Frontal cortex (tissue), 4 donors: Measurements from ENCODE around the gene SMAP2. TPM values are rescaled to one million over a fixed set of nuclear protein-coding genes. Genes with fewer than 3 reads are reported as not detected.
"Not testable (repeated sequence)": the region's sequence is repeated elsewhere in the genome, so short reads cannot be mapped to it uniquely, and the experiment has no call there.

Source experiments
- DNase-seq, 2 donors: peaks; one replicate each; pipeline ENCODE4 v3.0.0; 2012; ENCODE audit warnings: low spot score in 2 of 2
- FAIRE-seq: peaks from 2 replicates; lab custom pipeline; 2012; peaks lifted over from hg19 to GRCh38; lab: Jason Lieb, UNC
- total RNA-seq: library from RNA; depleted of rRNA; stranded (reverse); fragments of >200 nt; gene quantifications from one replicate; pipeline ENCODE4 v1.2.3, GENCODE V29; 2014
- donor health status: control.
- donor health status: control.
- donor health status: control.

Gene SMAP2
- total RNA-seq, 1 donor from 2014 or later, result 28.1 TPM

DNA sequence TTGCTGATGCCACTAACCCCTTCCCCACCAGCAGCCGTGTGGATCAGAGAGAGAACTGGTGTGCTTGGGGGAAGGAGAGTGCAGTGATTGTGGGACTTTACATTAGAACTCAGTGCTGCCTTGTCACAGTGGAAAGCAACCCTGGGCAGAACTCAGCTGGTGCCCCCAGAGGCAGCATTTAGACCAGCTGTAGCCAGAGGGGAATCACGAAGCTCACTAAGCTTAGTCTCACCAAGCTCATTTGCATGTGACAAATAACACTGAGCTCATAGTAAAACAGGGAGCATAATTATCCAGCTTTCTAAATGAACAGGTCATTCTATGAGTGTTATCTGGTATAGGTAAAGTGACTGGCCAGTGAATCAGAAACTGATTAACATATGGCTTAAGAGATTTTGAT is 9.8 kb upstream of the SMAP2 start:
- no peak for DNase-seq

GRCh38 chr1:40371707-40372258 is 1.7 kb upstream of the SMAP2 start:
- FAIRE-seq, result no peak
- no peak for DNase-seq

More for the DNA sequence above, 9.8 kb upstream of the SMAP2 start:
- no peak for FAIRE-seq

DNA sequence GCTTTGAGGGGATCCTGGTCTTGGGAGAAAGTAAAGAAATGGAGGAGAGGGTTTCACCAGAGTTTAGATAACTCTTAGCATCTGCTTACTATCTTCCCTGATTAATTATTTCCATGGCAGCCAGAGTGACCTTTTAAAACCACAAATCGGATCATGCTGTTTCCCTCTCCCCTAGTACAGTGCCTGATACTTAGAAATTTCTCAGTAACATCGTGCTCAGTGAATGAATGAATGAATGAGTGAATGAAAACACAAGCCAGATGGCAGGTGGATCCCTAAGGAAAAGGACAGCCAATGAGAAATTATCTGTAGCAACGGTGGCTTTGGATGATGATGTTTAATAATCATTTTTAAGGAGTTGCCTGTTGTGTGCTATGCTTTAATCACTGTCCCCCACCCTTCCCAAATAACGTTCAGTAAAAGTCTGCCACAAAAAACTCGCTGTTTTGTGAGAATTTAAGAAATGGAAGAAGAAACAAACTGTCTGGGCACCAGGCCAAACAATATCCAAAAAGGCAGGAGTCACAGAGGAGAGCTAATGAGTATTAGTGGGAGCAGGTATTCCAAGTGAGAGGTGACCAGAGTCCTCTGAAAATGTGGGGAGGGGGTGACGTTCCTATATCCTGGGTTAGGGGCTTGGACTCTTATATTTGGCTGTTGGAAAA is 737 bp upstream of the SMAP2 start:
- FAIRE-seq, result no peak
- DNase-seq, result no peak

DNA sequence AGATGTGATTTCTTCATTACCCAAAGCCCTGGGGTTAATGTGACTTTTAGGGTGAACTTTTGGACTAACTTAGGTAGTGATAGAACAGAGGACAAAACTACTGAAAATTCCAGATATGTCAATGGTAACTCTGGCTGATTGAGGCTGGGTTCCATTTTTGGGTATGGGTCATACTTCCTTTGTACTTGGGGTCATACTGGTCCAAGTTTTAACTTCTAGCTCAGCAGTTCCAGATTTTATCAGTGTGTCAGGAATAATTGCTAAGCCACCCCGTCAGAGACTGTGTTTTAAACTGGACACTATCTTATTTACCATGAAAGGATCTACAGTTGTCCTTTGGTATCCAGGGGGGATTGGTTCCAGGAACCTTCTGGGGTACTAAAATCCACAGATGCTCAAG is 4.0 kb downstream of the SMAP2 start:
- FAIRE-seq, result no peak

DNA sequence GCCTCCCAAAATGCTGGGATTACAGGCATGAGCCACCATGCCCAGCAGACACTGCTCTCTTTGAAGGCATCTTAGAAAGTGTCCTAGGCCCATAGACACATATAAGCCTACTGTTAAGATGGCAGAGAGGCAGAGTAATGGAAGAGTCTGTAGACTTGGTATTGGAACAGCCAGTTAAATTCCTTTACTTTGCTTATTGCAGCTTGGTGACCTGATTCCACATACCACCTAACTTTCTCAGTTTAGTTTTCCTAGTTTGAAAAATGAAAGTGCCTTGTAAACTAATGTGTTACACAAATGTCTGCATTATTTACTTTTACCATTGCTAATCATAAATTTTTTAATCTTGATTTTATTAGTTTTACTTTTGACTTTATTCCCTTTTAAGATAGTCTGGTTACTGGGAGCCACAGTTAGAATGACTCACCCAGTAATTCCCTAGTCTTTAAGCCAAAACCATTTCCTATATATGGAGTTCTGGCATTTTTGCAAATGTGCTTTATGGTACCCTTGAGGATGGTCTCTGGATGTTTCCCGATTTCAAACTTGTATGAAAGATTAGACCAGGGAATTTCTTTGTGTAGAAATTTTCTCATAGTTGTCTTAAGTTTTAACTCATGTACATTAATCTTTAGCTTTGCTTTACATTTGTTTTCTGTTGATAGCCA is 6.4 kb downstream of the SMAP2 start:
- FAIRE-seq (no peak), DNase-seq (no peak)

More for the DNA sequence above, 4.0 kb downstream of the SMAP2 start:
- DNase-seq, result no peak

- no peak for DNase-seq
- FAIRE-seq, result no peak
Measured at GRCh38 chr1:40380817-40381216, 7.3 kb downstream of the SMAP2 start.

- DNase-seq (no peak), FAIRE-seq (no peak)
Measured at GRCh38 chr1:40381268-40382107, 8.0 kb downstream of the SMAP2 start.

- FAIRE-seq (no peak), DNase-seq (no peak)
Measured at GRCh38 chr1:40382108-40382460, 8.6 kb downstream of the SMAP2 start.

DNA sequence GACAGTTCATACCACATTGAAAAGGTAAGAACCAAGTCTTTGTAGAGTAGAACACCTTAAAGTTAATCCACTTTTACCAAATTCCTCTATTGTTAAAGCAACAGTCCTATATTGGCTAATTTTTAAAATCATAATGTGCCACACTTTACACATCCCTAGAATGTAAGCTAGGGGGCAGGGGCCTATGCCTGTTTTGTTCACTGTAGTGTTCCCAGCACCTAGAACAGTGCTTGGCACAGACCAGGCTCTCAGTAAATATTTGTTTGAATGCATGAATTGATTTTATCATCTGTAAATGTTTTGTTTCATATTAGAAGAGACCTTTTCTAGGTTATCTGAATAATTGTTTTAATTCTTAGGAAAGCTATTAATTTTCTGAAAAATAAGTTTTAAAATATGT is 9.1 kb downstream of the SMAP2 start:
- FAIRE-seq (no peak), DNase-seq (no peak)

DNA sequence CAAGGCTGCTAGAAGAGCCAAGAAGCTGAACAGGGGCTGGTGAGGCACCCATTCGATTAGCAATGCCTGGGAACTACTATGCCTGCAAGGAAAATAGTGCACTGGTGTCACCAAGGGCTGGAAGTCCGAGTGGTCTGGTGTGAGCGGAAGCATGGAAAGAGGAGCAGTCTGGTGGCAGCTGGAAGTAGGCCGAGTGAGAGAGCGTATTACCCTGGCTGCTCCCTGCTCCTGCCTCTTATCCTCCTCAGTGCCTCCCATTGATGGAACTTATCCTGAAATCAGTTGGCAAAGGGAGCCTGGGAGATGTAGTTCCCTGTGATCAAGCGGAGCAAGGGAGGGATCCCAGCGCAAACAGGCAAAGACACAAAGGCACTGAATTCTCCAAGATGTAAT is 9.6 kb downstream of the SMAP2 start:
- DNase-seq, result no peak
- no peak for FAIRE-seq

- FAIRE-seq, result no peak
- DNase-seq, result no peak
Measured at GRCh38 chr1:40383488-40384412, 10.2 kb downstream of the SMAP2 start.

- no peak for DNase-seq
- FAIRE-seq, result no peak
Measured at GRCh38 chr1:40384413-40384762, 10.9 kb downstream of the SMAP2 start.

DNA sequence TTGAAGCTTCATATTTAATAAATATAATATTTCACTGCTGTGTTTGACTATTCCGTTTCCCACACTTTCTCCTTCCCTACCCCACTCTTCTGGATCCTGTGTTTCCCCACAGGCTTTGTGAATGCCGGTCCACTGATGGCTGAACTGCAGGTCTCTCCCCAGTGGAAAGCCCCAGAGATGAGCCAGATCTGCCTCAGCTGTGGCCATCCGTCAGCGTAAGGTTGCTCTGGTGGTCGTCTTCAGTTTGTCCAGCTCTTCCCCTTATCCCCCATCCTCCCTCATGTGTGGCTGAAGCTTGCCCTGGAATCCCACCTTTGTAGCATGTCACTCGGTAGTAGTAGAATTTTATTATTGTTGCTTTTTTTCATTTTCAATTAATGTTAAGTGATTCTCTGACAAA is 11.4 kb downstream of the SMAP2 start:
- no peak for DNase-seq

DNA sequence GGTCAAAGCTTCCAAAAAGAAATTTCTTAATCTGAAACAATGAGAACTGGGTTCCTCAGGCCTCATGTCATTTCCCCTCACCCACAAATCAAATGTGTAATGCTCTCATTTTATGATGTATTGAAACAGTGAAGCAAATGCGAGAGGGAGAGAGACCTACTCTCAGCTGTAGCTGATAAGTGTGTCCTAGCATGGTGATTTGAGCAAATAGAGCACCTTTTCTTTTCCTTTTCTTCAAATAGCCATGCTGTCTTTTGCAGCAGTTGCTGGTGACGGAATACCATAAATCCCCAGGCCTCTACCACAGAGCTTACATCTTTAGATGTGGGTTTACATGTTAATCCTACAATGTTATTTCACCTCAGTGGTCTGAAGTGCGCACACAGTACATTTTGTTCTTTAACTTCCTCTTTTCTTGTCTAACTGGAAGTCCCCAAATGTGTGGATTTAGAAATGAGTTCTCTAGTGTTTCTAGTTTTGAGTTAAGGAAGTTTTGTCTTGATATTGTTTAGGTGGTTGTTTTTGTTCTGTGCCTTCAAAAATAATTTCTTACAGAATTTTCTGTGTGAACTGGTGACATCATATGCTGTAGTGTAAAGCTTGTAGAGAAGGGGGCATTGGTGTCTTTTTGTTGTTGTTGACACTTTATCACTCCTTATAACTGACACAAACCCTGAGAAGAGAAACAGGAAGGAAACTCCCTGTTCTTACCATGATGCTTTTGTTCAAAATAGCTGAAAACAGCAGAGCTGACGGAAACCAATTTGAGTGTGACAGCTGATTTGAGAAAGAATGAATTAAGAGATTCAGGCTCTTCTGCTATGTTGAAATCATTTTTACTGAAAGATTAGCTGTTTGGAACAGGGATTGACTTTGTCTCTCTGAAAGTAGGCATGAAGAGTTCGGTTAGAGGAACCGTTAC is 12.2 kb downstream of the SMAP2 start:
- no peak for FAIRE-seq

More for the DNA sequence above, 11.4 kb downstream of the SMAP2 start:
- no peak for FAIRE-seq

GRCh38 chr1:40386359-40386723 is 12.8 kb downstream of the SMAP2 start:
- no peak for DNase-seq
- FAIRE-seq, result no peak

More for the DNA sequence above, 12.2 kb downstream of the SMAP2 start:
- no peak for DNase-seq

- no peak for FAIRE-seq
- no peak for DNase-seq
Measured at GRCh38 chr1:40386796-40387195, 13.3 kb downstream of the SMAP2 start.

DNA sequence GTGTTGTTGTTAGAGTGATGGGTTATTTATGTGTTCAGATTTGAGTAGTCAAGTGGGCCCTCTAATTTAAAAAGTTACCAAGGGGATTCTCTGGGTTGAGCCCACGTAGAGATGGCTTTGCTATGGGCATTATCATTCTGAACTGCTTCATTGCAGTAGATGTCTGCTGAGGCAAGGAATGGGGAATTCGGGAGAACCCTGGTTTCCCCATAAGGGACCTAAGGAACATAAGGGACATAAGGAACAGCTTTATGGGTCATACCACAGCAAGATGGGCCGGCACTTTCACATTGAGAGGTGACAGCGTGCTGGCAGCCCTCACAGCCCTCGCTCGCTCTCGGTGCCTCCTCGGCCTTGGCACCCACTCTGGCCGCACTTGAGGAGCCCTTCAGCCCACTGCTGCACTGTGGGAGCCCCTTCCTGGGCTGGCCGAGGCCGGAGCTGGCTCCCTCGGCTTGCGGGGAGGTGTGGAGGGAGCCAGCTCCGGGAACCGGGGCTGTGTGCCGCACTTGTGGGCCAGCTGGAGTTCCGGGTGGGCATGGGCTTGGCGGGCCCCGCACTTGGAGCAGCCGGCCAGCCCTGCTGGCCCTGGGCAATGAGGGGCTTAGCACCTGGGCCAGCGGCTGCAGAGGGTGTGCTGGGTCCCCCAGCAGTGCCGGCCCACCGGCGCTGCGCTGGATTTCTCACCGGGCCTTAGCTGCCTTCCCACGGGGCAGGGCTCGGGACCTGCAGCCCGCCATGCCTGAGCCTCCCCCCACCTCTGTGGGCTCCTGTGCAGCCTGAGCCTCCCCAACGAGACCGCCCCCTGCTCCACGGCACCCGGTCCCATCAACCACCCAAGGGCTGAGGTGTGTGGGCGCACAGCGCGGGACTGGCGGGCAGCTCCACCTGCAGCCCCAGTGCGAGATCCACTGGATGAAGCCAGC is 14.1 kb downstream of the SMAP2 start:
- not testable (repeated sequence) for DNase-seq, FAIRE-seq
